ENCODE data around the gene AKR1E2. TPM values are rescaled to one million over a fixed set of nuclear protein-coding genes. Genes with fewer than 3 reads are reported as not detected.

Gene AKR1E2
- total RNA-seq, 1 donor from 2014 or later = 7.9 TPM

- Mint-ChIP-seq H3K27ac (no peak overlapping the region), H3K36me3 (ENCODE audit: low read depth) (peaks cover 9% of the 10 kb centered on the region), H3K4me1 (peaks cover 18% of the 10 kb centered on the region), H3K27me3 (no peaks in the 10 kb centered on the region), H3K9me3 (no peaks in the 10 kb centered on the region), H3K4me3 (no peak overlapping the region)
- DNase-seq = no peak
- intact Hi-C loops (cut with micrococcal nuclease) = loop anchor here (10.0 kb wide), 1 partner anchor 255 kb away; the partner anchor contains the start of gene AKR1C3
These were observed 14.1 kb downstream of the AKR1E2 start for GRCh38 chr10:4840151-4840550.

GRCh38 chr10:4843525-4844180 lies 17.6 kb downstream of the AKR1E2 start:
- Mint-ChIP-seq H3K27ac (no peak overlapping the region), H3K36me3 (ENCODE audit: low read depth) (peaks cover 2% of the 10 kb centered on the region), H3K27me3 (no peaks in the 10 kb centered on the region), H3K9me3 (no peaks in the 10 kb centered on the region), H3K4me3 (no peak overlapping the region), H3K4me1 (peaks cover 3% of the 10 kb centered on the region)
- intact Hi-C loops (cut with micrococcal nuclease) = loop anchor here (10.0 kb wide), 1 partner anchor 251 kb away; the partner anchor contains the start of gene AKR1C3
- peak; percentile 49 for DNase-seq

DNA sequence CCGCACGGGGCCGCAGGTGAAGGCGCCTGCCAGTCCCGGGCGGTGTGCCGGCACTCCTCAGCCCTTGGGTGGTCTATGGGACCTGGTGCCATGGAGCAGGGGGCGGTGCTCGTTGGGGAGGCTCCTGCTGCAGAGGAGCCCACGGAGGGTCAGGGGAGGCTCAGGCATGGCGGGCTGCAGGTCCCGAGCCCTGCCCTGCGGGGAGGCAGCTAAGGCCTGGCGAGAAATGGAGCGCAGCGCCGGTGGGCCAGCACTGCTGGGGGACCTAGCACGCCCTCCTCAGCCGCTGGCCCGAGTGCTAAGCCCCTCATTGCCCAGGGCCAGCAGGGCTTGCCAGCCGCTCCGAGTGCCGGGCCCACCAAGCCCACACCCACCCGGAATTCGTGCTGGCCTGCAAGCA lies 18.9 kb downstream of the AKR1E2 start:
- Mint-ChIP-seq H3K27me3 (no peaks in the 10 kb centered on the region), H3K27ac (no peak overlapping the region), H3K4me1 (peaks cover 9% of the 10 kb centered on the region), H3K9me3 (no peaks in the 10 kb centered on the region), H3K4me3 (no peak overlapping the region), H3K36me3 (ENCODE audit: low read depth) (peaks cover 4% of the 10 kb centered on the region)
- intact Hi-C loops (cut with micrococcal nuclease) = loop anchor here (10.0 kb wide), 1 partner anchor 250 kb away; the partner anchor contains the start of gene AKR1C3
- DNase-seq = no peak

GRCh38 chr10:4845766-4846165 lies 19.8 kb downstream of the AKR1E2 start:
- Mint-ChIP-seq H3K4me1 (peaks cover 11% of the 10 kb centered on the region), H3K27me3 (no peaks in the 10 kb centered on the region), H3K27ac (no peak overlapping the region), H3K4me3 (no peak overlapping the region), H3K9me3 (no peaks in the 10 kb centered on the region), H3K36me3 (ENCODE audit: low read depth) (peaks cover 4% of the 10 kb centered on the region)
- intact Hi-C loops (cut with micrococcal nuclease) = loop anchor here (10.0 kb wide), 1 partner anchor 249 kb away; the partner anchor contains the start of gene AKR1C3
- DNase-seq = no peak

GRCh38 chr10:4846775-4847174 lies 20.8 kb downstream of the AKR1E2 start:
- DNase-seq = no peak
- peaks cover 11% of the 10 kb centered on the region for H3K4me1 Mint-ChIP-seq
- H3K9me3 Mint-ChIP-seq = no peaks in the 10 kb centered on the region
- intact Hi-C loops (cut with micrococcal nuclease) = loop anchor here (10.0 kb wide), 1 partner anchor 248 kb away; the partner anchor contains the start of gene AKR1C3
- H3K4me3 Mint-ChIP-seq = no peak overlapping the region
- peaks cover 4% of the 10 kb centered on the region for H3K36me3 Mint-ChIP-seq (ENCODE audit: low read depth)
- H3K27me3 Mint-ChIP-seq = no peaks in the 10 kb centered on the region
- no peak overlapping the region for H3K27ac Mint-ChIP-seq

GRCh38 chr10:4847561-4848355 lies 21.8 kb downstream of the AKR1E2 start:
- no peak for DNase-seq
- H3K4me3 Mint-ChIP-seq = no peak overlapping the region
- no peaks in the 10 kb centered on the region for H3K9me3 Mint-ChIP-seq
- intact Hi-C loops (cut with micrococcal nuclease) = loop anchor here (2.0 to 10.0 kb wide), 3 partner anchors 21 to 781 kb away; partner anchors contain the start of genes AKR1C3 and AKR1E2
- peaks cover 11% of the 10 kb centered on the region for H3K4me1 Mint-ChIP-seq
- H3K27ac Mint-ChIP-seq = peak overlapping the region; percentile 71
- H3K27me3 Mint-ChIP-seq = no peaks in the 10 kb centered on the region
- H3K36me3 Mint-ChIP-seq (ENCODE audit: low read depth) = peaks cover 4% of the 10 kb centered on the region

DNA sequence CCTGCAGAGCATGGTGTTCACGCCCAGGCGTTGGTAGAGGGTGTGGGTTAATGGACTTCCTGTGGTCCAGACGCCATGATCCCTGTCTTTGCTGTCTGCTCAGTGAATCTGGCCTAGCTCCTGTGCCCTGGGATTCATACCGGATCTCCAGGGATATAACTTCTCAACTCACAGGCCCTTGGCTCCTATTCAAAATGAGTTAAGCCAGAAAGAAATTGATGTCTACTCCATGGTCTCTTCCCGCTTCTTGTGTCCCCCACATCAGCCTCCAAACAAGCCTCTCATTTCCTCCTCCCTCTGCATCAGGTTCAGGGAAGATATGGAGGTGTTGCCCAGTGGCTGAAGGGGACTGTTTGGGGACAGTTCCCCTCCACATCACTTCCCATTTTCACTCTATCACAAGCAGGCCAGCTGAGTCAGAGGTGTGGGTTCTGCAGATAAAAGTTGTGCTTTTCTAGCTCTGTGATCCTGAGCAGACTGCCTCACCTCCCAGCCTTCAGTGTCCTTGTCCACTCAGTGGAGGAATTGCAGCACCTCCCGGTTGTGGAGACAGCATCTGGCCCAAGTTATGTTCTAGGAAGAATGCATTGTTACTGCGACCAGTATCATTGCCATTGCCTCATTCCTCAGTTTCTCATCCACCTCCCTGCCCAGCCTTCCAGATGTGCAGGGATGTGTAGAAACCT lies 22.5 kb downstream of the AKR1E2 start:
- no peaks in the 10 kb centered on the region for H3K9me3 Mint-ChIP-seq
- no peak overlapping the region for H3K27ac Mint-ChIP-seq
- H3K27me3 Mint-ChIP-seq = no peaks in the 10 kb centered on the region
- intact Hi-C loops (cut with micrococcal nuclease) = loop anchor here (1.0 to 10.0 kb wide), 7 partner anchors 22 to 780 kb away; partner anchors contain the start of genes AKR1C3 and AKR1E2
- DNase-seq = no peak
- no peak overlapping the region for H3K4me3 Mint-ChIP-seq
- peaks cover 4% of the 10 kb centered on the region for H3K36me3 Mint-ChIP-seq (ENCODE audit: low read depth)
- peaks cover 11% of the 10 kb centered on the region for H3K4me1 Mint-ChIP-seq

DNA sequence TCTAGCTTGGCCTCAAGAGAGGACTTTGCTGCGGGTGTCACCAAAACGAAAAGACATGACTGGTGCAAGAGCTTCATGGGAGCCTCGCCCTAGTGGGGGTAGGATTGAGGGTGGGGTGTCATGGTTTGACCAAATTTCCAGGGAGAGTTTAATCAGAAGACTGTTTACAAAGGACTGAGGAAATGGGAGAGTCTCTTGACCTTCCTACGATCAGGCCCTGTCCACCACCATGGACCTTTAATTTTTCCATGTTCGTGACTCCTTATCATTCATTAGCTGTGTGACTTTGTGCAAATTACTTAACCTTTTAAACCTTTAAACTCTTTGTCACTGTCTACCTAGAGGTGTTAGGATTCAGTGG lies 23.0 kb downstream of the AKR1E2 start:
- no peak for DNase-seq
- Mint-ChIP-seq H3K4me3 (no peak overlapping the region), H3K27me3 (no peaks in the 10 kb centered on the region), H3K27ac (peak overlapping the region; percentile 6), H3K9me3 (no peaks in the 10 kb centered on the region), H3K4me1 (peaks cover 11% of the 10 kb centered on the region), H3K36me3 (ENCODE audit: low read depth) (peaks cover 3% of the 10 kb centered on the region)
- intact Hi-C loops (cut with micrococcal nuclease) = loop anchor here (1.0 to 10.0 kb wide), 7 partner anchors 22 to 780 kb away; partner anchors contain the start of genes AKR1C3 and AKR1E2

GRCh38 chr10:4849555-4850242 lies 23.7 kb downstream of the AKR1E2 start:
- H3K27me3 Mint-ChIP-seq = no peaks in the 10 kb centered on the region
- peak overlapping the region; percentile 20 for H3K4me3 Mint-ChIP-seq
- peaks cover 1% of the 10 kb centered on the region for H3K36me3 Mint-ChIP-seq (ENCODE audit: low read depth)
- DNase-seq = peak; percentile 96
- H3K4me1 Mint-ChIP-seq = peaks cover 11% of the 10 kb centered on the region
- H3K9me3 Mint-ChIP-seq = no peaks in the 10 kb centered on the region
- intact Hi-C loops (cut with micrococcal nuclease) = loop anchor here (1.0 to 10.0 kb wide), 7 partner anchors 23 to 779 kb away; partner anchors contain the start of genes AKR1C3 and AKR1E2
- H3K27ac Mint-ChIP-seq = peak overlapping the region; percentile 27

DNA sequence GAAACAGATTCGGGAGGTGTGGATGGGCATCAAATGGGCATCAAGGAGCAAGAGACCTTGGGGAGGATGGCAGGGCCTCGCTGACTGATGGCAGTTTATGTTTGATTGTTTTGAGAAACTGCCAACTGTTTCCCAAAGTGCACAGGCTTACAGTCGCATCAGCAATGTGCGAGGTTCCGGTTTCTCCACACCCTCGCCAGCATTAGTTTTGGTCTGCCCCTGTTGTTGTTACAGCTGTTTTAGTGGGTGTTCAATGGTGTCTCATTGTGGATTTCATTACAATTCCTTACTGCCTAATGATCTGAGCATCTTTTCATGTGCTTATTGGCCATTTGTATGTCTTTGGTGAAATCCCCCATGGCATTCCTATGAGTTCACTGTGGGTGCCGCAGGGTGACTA lies 24.4 kb downstream of the AKR1E2 start:
- Mint-ChIP-seq H3K4me1 (peaks cover 11% of the 10 kb centered on the region), H3K4me3 (no peak overlapping the region)
- intact Hi-C loops (cut with micrococcal nuclease) = no loop called here

DNA sequence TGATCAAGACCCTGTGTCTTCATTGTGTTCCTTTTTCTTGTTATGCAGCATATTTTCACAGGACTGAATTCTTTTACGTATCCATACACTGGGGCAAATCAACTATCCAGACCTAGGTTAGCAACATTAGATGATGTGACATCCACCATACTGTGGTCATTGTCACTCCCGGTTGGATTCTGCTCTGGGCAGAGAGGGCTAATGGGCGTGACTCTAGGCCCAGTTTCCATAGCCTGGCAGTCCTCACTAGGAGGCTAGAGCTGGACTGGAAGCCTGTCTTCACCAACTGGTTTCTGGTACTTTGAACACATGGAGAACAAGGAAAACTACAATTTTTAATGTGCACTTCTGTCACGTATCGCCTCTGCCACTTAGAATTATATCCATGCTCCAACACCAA lies 25.2 kb downstream of the AKR1E2 start:
- Mint-ChIP-seq H3K4me3 (no peak overlapping the region), H3K27me3 (no peaks in the 10 kb centered on the region), H3K9me3 (no peaks in the 10 kb centered on the region), H3K4me1 (peaks cover 11% of the 10 kb centered on the region), H3K27ac (no peak overlapping the region), H3K36me3 (ENCODE audit: low read depth) (peaks cover 1% of the 10 kb centered on the region)
- intact Hi-C loops (cut with micrococcal nuclease) = no loop called here
- no peak for DNase-seq

More for the DNA sequence above, 24.4 kb downstream of the AKR1E2 start:
- Mint-ChIP-seq H3K36me3 (ENCODE audit: low read depth) (peaks cover 1% of the 10 kb centered on the region), H3K27ac (no peak overlapping the region), H3K27me3 (no peaks in the 10 kb centered on the region), H3K9me3 (no peaks in the 10 kb centered on the region)
- no peak for DNase-seq

GRCh38 chr10:4851846-4852245 lies 25.8 kb downstream of the AKR1E2 start:
- Mint-ChIP-seq H3K27ac (no peak overlapping the region), H3K4me1 (peaks cover 11% of the 10 kb centered on the region), H3K36me3 (ENCODE audit: low read depth) (peaks cover 1% of the 10 kb centered on the region), H3K9me3 (no peaks in the 10 kb centered on the region), H3K27me3 (no peaks in the 10 kb centered on the region), H3K4me3 (no peak overlapping the region)
- no peak for DNase-seq
- intact Hi-C loops (cut with micrococcal nuclease) = no loop called here

Measured in activated CD4-positive, alpha-beta T cell treated with anti-CD3 and anti-CD28 coated beads, Interleukin-2, amount 10 ng/mL, durations not matched to agents 24 days and 14 days (primary cell).